Pancreas (tissue), 10 donors: ENCODE data around the gene ADPGK. TPM values are rescaled to one million over a fixed set of nuclear protein-coding genes. Genes with fewer than 3 reads are reported as not detected.
"Not testable (repeated sequence)": the region's sequence is repeated elsewhere in the genome, so short reads cannot be mapped to it uniquely, and the experiment has no call there.

Experiments
- ATAC-seq, 4 donors: fragments of 200-7000 bp; cut with Tn5 transposase; one replicate each; pipeline versions ENCODE4 v1.8.0 to v1.9.1; 2020; ENCODE audit warnings: mild to moderate bottlenecking in 4 of 4, moderate library complexity in 4 of 4
- DNase-seq, 6 donors: peaks; one replicate each; pipeline ENCODE4 v3.0.0-alpha.2; 2020
- FAIRE-seq: peaks from 2 replicates; lab custom pipeline; 2012; peaks lifted over from hg19 to GRCh38; lab: Jason Lieb, UNC
- H3K27ac ChIP-seq, 4 donors: fragments of 200-600 bp; sonication (generic); 1 replicate in 3 of 4; 2 replicates in 1 of 4; pipeline versions ENCODE4 v1.5.0 to v1.8.0; 2020
- H3K27me3 ChIP-seq, 4 donors: fragments of 200-600 bp; one replicate each; pipeline ENCODE4 v1.8.0; 2021
- H3K36me3 ChIP-seq, 3 donors: fragments of 200-600 bp; sonication (generic) in 1 of 3; one replicate each; pipeline versions ENCODE4 v1.5.0 to v1.8.0; 2020 to 2021
- H3K4me1 ChIP-seq, 3 donors: fragments of 200-600 bp; one replicate each; pipeline ENCODE4 v1.8.0; 2021
- H3K4me3 ChIP-seq, 4 donors: fragments of 200-600 bp; sonication (generic) in 2 of 4; one replicate each; pipeline versions ENCODE4 v1.5.0 to v1.8.0; 2020 to 2021
- H3K9me3 ChIP-seq, 4 donors: fragments of 200-600 bp; one replicate each; pipeline ENCODE4 v1.8.0; 2021
- CTCF ChIP-seq, 4 donors: fragments of 200-600 bp; sonication (generic) in 3 of 4; IDR thresholded peaks; one replicate each; pipeline versions ENCODE4 v1.5.0 to v1.8.0; 2021; ENCODE audit warnings: antibody characterized with exemption in 4 of 4
- WGBS, 2 donors: extraction: QIAGEN DNeasy Blood & Tissue Kit; methylation state at CpG; one replicate each; pipeline ENCODE4 v1.1.7; 2013; 5-methylcytosine and 5-hydroxymethylcytosine counted together
- intact Hi-C, 3 donors: fragments of 100-400 bp; cut with DNase I; formaldehyde crosslinking; loops; one replicate each; pipeline versions ENCODE4 v1.11.1 to v1.14.2; 2022
- polyA plus RNA-seq, 2 donors: library from polyadenylated mRNA; stranded (reverse); fragments of 200-250 nt; gene quantifications; one replicate each; pipeline ENCODE4 v1.2.3, GENCODE V29; 2013
- total RNA-seq, 6 donors: library from RNA; stranded (reverse); fragmentation: NEBNext Ultra II Directional in 4 of 6; extraction: Animal tissue kit (Norgen Biotek cat#: 25700) in 4 of 6; gene quantifications; one replicate each; pipeline versions ENCODE4 v1.2.1 to v1.2.4, GENCODE V29; 2021 to 2023
- donor health status: healthy with polysubstance abuse.
- donor health status: DM: no; HTN: no; CAD: no; lungs with moderate emphysema.
- donor health status: DM: no; HTN: no; CAD: no.
- donor health status: control.
- donor health status: control.
- donor health status: Bipolar disorder and iron deficiency.
- donor health status: DM: yes; HTN: yes; CAD: no.
- donor health status: DM: no; HTN: no; CAD: no.
- donor health status: DM: no; HTN: no; CAD: no.
- donor health status: DM: yes; HTN: yes; CAD: no.

Gene ADPGK
- total and polyA plus RNA-seq, 8 donors: 22.9 to 43.3 (median 27.8) TPM

GRCh38 chr15:72824112-72824511, 40.6 kb upstream of the ADPGK start:
- H3K27me3 ChIP-seq: no peaks in the 10 kb centered on the region
- no peaks in the 10 kb centered on the region for H3K9me3 ChIP-seq
- no peak for TF ChIP-seq CTCF (IDR thresholded peaks at IDR 0.05)
- H3K4me1 ChIP-seq: no peaks in the 10 kb centered on the region
- no peaks in the 10 kb centered on the region for H3K36me3 ChIP-seq
- 72 to 74% methylated on average over 14 of the region's 14 CpGs for WGBS, 2 donors
- H3K27ac ChIP-seq: no peak overlapping the region
- FAIRE-seq: no peak
- intact Hi-C loops: no loop called here
- no peak overlapping the region for H3K4me3 ChIP-seq
- no peak for DNase-seq
- ATAC-seq: no peak

- DNase-seq (no peak), ATAC-seq (no peak), FAIRE-seq (no peak)
- H3K4me3 ChIP-seq: no peak overlapping the region
- no peaks in the 10 kb centered on the region for H3K4me1 ChIP-seq
- H3K27ac ChIP-seq: no peak overlapping the region
- no peaks in the 10 kb centered on the region for H3K9me3 ChIP-seq
- intact Hi-C loops: no loop called here
- TF ChIP-seq CTCF (IDR thresholded peaks at IDR 0.05): no peak
- no peaks in the 10 kb centered on the region for H3K36me3 ChIP-seq
- no peaks in the 10 kb centered on the region for H3K27me3 ChIP-seq
- 51 to 55% methylated on average over 4 of the region's 4 CpGs for WGBS, 2 donors
Measured at GRCh38 chr15:72820278-72820677, 36.7 kb upstream of the ADPGK start.

- H3K4me1 ChIP-seq: no peaks in the 10 kb centered on the region
- TF ChIP-seq CTCF (IDR thresholded peaks at IDR 0.05): no peak
- FAIRE-seq: no peak
- no peaks in the 10 kb centered on the region for H3K9me3 ChIP-seq
- DNase-seq: no peak
- 81 to 87% methylated on average over 6 of the region's 6 CpGs for WGBS, 2 donors
- ATAC-seq: no peak
- no peak overlapping the region for H3K4me3 ChIP-seq
- intact Hi-C loops: loop anchor here in 1 of 3 donors (10.0 kb wide), 1 partner anchor 256 kb away; no protein-coding TSS in a partner anchor
- H3K27ac ChIP-seq: no peak overlapping the region
- H3K27me3 ChIP-seq: no peaks in the 10 kb centered on the region
- H3K36me3 ChIP-seq: no peaks in the 10 kb centered on the region
Measured at GRCh38 chr15:72818632-72819031, 35.1 kb upstream of the ADPGK start.

- no peaks in the 10 kb centered on the region for H3K4me1 ChIP-seq
- WGBS, 2 donors: 66 to 84% methylated on average over 8 of the region's 8 CpGs
- no peak for FAIRE-seq
- no peak for DNase-seq
- ATAC-seq: no peak
- no peak for TF ChIP-seq CTCF (IDR thresholded peaks at IDR 0.05)
- no peaks in the 10 kb centered on the region for H3K9me3 ChIP-seq
- H3K36me3 ChIP-seq: no peaks in the 10 kb centered on the region
- H3K27ac ChIP-seq: no peak overlapping the region
- intact Hi-C loops: loop anchor here in 1 of 3 donors (10.0 kb wide), 1 partner anchor 261 kb away; no protein-coding TSS in a partner anchor
- H3K4me3 ChIP-seq: no peak overlapping the region
- no peaks in the 10 kb centered on the region for H3K27me3 ChIP-seq
Measured at GRCh38 chr15:72813345-72814004, 29.9 kb upstream of the ADPGK start.

GRCh38 chr15:72809329-72809728, 25.8 kb upstream of the ADPGK start:
- Histone ChIP-seq H3K4me3 (no peak overlapping the region), H3K4me1 (no peaks in the 10 kb centered on the region), H3K27ac (no peak overlapping the region), H3K36me3 (no peaks in the 10 kb centered on the region), H3K9me3 (no peaks in the 10 kb centered on the region), H3K27me3 (no peaks in the 10 kb centered on the region)
- ATAC-seq: no peak
- no peak for TF ChIP-seq CTCF (IDR thresholded peaks at IDR 0.05)
- 71 to 74% methylated on average over 4 of the region's 4 CpGs for whole genome bisulfite sequencing, 2 donors
- no peak for FAIRE-seq
- intact Hi-C loops: no loop called here
- DNase-seq: no peak

GRCh38 chr15:72807346-72807745, 23.8 kb upstream of the ADPGK start:
- H3K4me3 ChIP-seq, ATAC-seq, DNase-seq, intact Hi-C loops, H3K27me3 ChIP-seq, FAIRE-seq, H3K36me3 ChIP-seq, H3K27ac ChIP-seq, H3K4me1 ChIP-seq, H3K9me3 ChIP-seq: not testable (repeated sequence)
- WGBS, 2 donors: 96 to 97% methylated on average over 10 to 19 of the region's 22 CpGs
